RWPE2 (cell line): ENCODE measurements around the gene LCN12.
A peak's percentile ranks its signal among the peaks of the same experiment; 100 is the strongest.

Experiments used
- ATAC-seq: fragments of 200-7000 bp; cut with Tn5 transposase; 3 replicates; pipeline ENCODE4 v1.9.1; 2021; ENCODE audit warnings: low read depth
- DNase-seq: peaks from one replicate; pipeline ENCODE4 v3.0.0-alpha.2; 2020; ENCODE audit warnings: low spot score
- H3K27ac ChIP-seq: fragments of 450-650 bp; 2 replicates; pipeline ENCODE4 v1.5.1; 2017; ENCODE audit warnings: mild to moderate bottlenecking; ENCODE audit not compliant: poor library complexity, severe bottlenecking
- H3K27me3 ChIP-seq: fragments of 250-450 bp; sonication (Bioruptor Pico); 2 replicates; pipeline ENCODE4 v1.5.1; 2021; ENCODE audit warnings: mild to moderate bottlenecking, moderate library complexity; ENCODE audit not compliant: insufficient read depth, poor library complexity, severe bottlenecking
- H3K36me3 ChIP-seq: fragments of 250-450 bp; sonication (Bioruptor Pico); 2 replicates; pipeline ENCODE4 v1.5.1; 2020; ENCODE audit warnings: low read depth, mild to moderate bottlenecking, moderate library complexity
- H3K4me1 ChIP-seq: fragments of 250-450 bp; sonication (Bioruptor Pico); 2 replicates; pipeline ENCODE4 v1.5.1; 2021; ENCODE audit warnings: mild to moderate bottlenecking, moderate library complexity; ENCODE audit not compliant: insufficient read depth, poor library complexity, severe bottlenecking
- H3K4me3 ChIP-seq: fragments of 250-450 bp; sonication (Bioruptor Pico); 2 replicates; pipeline ENCODE4 v1.5.1; 2021; ENCODE audit warnings: mild to moderate bottlenecking, moderate library complexity; ENCODE audit not compliant: severe bottlenecking
- H3K9me3 ChIP-seq: fragments of 250-450 bp; sonication (Bioruptor Pico); 2 replicates; pipeline ENCODE4 v1.5.1; 2021; ENCODE audit warnings: mild to moderate bottlenecking, moderate library complexity; ENCODE audit not compliant: severe bottlenecking
- CTCF ChIP-seq: fragments of 450-650 bp; IDR thresholded peaks from one replicate; pipeline ENCODE4 v1.5.1; 2017; ENCODE audit warnings: mild to moderate bottlenecking, moderate library complexity; ENCODE audit not compliant: poor library complexity, severe bottlenecking

Gene LCN12

DNA sequence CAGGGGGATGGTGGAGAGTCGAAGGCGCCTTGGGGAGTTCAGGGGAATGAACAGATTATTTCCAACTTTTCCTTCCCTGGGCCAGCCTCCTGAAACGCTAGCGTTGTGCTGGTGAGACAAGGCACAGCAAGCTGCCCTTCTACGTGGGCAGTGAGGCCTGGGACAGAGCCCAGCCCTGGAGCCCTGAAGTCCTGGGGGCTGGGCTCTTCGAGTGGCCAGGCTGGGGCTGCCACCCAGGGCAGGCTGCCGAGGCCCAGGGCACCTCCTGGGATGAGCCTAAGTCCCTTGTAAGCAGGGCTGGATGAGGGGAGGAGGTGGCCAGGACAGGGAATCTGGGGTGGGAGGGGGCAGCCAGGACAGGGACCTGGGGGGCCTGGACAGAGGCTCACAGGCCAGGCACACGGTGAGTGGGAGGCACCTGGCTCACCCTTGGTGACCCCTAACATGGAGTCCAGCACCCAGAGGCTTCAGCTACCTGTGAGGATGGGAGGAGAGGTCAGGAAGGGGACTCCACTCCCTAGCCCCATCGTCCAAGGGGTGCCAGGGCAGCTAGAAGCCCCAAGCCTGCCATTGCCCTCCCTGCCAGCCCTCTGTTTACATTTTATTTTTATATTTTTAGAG is 1.3 kb upstream of the LCN12 start:
- H3K27me3 ChIP-seq = no peaks in the 10 kb centered on the region
- peaks cover 6% of the 10 kb centered on the region for H3K4me1 ChIP-seq
- H3K27ac ChIP-seq = peak overlapping the region; percentile 58
- H3K9me3 ChIP-seq = no peaks in the 10 kb centered on the region
- no peaks in the 10 kb centered on the region for H3K36me3 ChIP-seq
- DNase-seq (no peak), ATAC-seq (no peak)
- peak overlapping the region; percentile 51 for H3K4me3 ChIP-seq
- TF ChIP-seq CTCF = no peak

DNA sequence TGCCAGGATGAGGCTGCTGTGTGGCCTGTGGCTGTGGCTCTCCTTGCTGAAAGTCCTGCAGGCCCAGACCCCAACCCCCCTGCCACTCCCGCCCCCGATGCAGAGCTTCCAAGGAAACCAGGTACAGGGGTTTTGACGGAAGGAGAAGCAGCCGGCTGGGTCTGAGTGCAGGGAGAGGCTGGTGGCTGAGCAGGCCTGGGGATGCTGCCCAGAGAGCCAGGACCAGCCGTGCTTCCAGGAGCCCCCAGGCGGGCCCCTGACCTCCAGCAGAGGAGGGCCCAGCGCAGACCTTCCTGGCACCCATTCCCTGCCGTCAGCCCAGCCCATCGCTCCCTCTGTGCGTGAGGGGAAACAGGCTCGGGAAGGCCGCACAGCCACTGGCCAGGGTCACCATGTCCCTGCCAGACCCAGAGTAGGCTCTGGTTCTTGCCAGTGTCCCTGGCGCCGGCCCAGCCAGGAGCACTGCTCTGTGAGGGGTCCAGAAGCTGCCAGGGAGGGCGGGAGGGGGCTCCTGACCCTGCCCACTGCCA is 313 bp downstream of the LCN12 start:
- H3K27me3 ChIP-seq = no peaks in the 10 kb centered on the region
- H3K36me3 ChIP-seq = no peaks in the 10 kb centered on the region
- DNase-seq (peak; percentile 56), ATAC-seq (no peak)
- H3K27ac ChIP-seq = no peak overlapping the region
- H3K9me3 ChIP-seq = no peaks in the 10 kb centered on the region
- H3K4me1 ChIP-seq = peaks cover 6% of the 10 kb centered on the region
- H3K4me3 ChIP-seq = no peak overlapping the region
- TF ChIP-seq CTCF = no peak

DNA sequence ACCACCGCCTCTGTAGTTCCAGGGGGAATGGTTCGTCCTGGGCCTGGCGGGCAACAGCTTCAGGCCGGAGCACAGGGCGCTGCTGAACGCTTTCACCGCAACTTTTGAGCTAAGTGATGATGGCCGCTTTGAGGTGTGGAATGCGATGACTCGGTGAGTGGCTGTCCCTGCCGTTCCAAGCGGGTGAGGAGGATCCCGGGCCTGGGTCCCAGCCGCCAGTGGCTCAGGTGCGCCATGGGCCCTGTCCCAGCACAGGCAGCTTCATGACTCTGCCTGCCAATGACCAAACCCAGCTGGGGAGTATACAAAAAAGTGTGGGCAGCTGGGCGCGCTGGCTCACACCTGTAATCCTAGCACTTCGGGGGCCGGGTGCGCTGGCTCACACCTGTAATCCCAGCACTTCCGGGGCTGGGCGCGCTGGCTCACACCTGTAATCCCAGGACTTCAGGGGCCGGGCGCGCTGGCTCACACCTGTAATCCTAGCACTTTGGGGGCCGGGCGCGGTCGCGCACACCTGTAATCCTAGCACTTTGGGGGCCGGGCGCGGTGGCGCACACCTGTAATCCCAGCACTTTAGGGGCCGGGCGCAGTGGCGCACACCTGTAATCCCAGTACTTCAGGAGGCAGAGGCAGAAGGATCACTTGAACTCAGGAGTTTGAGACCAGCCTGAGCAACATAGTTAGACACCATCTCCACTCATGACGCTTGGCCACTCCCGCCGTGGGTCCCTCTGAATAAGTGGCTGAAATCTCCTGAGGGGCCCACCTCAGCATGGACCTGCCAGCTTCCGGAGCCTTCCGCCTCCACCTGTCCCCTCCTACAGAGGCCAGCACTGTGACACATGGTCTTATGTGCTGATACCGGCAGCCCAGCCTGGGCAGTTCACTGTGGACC is 1.1 kb downstream of the LCN12 start:
- TF ChIP-seq CTCF = no peak
- Histone ChIP-seq H3K4me1 (peaks cover 3% of the 10 kb centered on the region), H3K9me3 (no peaks in the 10 kb centered on the region), H3K4me3 (no peak overlapping the region), H3K36me3 (no peaks in the 10 kb centered on the region), H3K27ac (no peak overlapping the region), H3K27me3 (no peaks in the 10 kb centered on the region)
- ATAC-seq (no peak), DNase-seq (no peak)

- ATAC-seq (no peak), DNase-seq (no peak)
- Histone ChIP-seq H3K4me1 (no peaks in the 10 kb centered on the region), H3K27me3 (no peaks in the 10 kb centered on the region), H3K4me3 (no peak overlapping the region), H3K27ac (no peak overlapping the region), H3K36me3 (no peaks in the 10 kb centered on the region), H3K9me3 (no peaks in the 10 kb centered on the region)
- no peak for TF ChIP-seq CTCF
Measured at GRCh38 chr9:136953771-136954269, 1.7 kb downstream of the LCN12 start.
